IPS DF 6.9 (cell line): ENCODE data around the gene DES.

Experiments used
- DNase-seq: peaks from one replicate; pipeline ENCODE4 v3.0.0-alpha.2; 2013; ENCODE audit warnings: low read depth, low spot score
- H3K27ac ChIP-seq: one replicate; pipeline ENCODE4 v1.5.1; 2013; ENCODE audit warnings: low read length, control low read depth
- H3K27me3 ChIP-seq: 2 replicates; pipeline ENCODE4 v1.6.1; 2013; ENCODE audit warnings: mild to moderate bottlenecking, low read length; ENCODE audit not compliant: control insufficient read depth, insufficient read depth
- H3K36me3 ChIP-seq: 2 replicates; pipeline ENCODE4 v1.6.1; 2013; ENCODE audit warnings: low read length; ENCODE audit not compliant: control insufficient read depth, insufficient read depth
- H3K4me1 ChIP-seq: 2 replicates; pipeline ENCODE4 v1.6.1; 2013; ENCODE audit warnings: low read length; ENCODE audit not compliant: control insufficient read depth, insufficient read depth
- H3K4me3 ChIP-seq: 2 replicates; pipeline ENCODE4 v1.5.1; 2013; ENCODE audit warnings: mild to moderate bottlenecking, low read length
- H3K9me3 ChIP-seq: 2 replicates; pipeline ENCODE4 v1.6.1; 2013; ENCODE audit warnings: low read length, inconsistent platforms; ENCODE audit not compliant: control insufficient read depth, insufficient read depth
- WGBS: extraction: QIAGEN DNeasy Blood & Tissue Kit; methylation state at CpG from one replicate; pipeline ENCODE4 v1.1.7; 2013; ENCODE audit warnings: mixed read lengths, missing lambda C conversion rate; ENCODE audit not compliant: insufficient read length, insufficient coverage; 5-methylcytosine and 5-hydroxymethylcytosine counted together

DES gene

GRCh38 chr2:219464286-219465032, 46.3 kb downstream of the DES start:
- Histone ChIP-seq H3K27me3 (no peaks in the 10 kb centered on the region), H3K36me3 (peaks cover 8% of the 10 kb centered on the region), H3K9me3 (no peaks in the 10 kb centered on the region), H3K27ac (no peak overlapping the region), H3K4me3 (no peak overlapping the region), H3K4me1 (peaks cover 15% of the 10 kb centered on the region)
- DNase-seq, result no peak
- WGBS, result no CpG with 5 or more reads among the region's 21 CpGs

GRCh38 chr2:219465659-219466561, 47.7 kb downstream of the DES start:
- DNase-seq, result no peak
- no CpG with 5 or more reads among the region's 47 CpGs for WGBS
- H3K9me3 ChIP-seq, result no peaks in the 10 kb centered on the region
- no peak overlapping the region for H3K4me3 ChIP-seq
- no peaks in the 10 kb centered on the region for H3K27me3 ChIP-seq
- H3K36me3 ChIP-seq, result peaks cover 8% of the 10 kb centered on the region
- H3K4me1 ChIP-seq, result peaks cover 7% of the 10 kb centered on the region
- no peak overlapping the region for H3K27ac ChIP-seq

- Histone ChIP-seq H3K36me3 (peaks cover 8% of the 10 kb centered on the region), H3K27ac (no peak overlapping the region), H3K4me3 (no peak overlapping the region), H3K4me1 (no peaks in the 10 kb centered on the region), H3K9me3 (no peaks in the 10 kb centered on the region), H3K27me3 (no peaks in the 10 kb centered on the region)
- DNase-seq, result no peak
- no CpG with 5 or more reads among the region's 28 CpGs for WGBS
Measured at GRCh38 chr2:219466816-219467735, 48.9 kb downstream of the DES start.

GRCh38 chr2:219467736-219468075, 49.5 kb downstream of the DES start:
- Histone ChIP-seq H3K9me3 (no peaks in the 10 kb centered on the region), H3K4me3 (no peak overlapping the region), H3K27me3 (no peaks in the 10 kb centered on the region), H3K4me1 (no peaks in the 10 kb centered on the region), H3K36me3 (peaks cover 8% of the 10 kb centered on the region), H3K27ac (no peak overlapping the region)
- WGBS, result no CpG with 5 or more reads among the region's 2 CpGs
- DNase-seq, result no peak

GRCh38 chr2:219468410-219469185, 50.4 kb downstream of the DES start:
- Histone ChIP-seq H3K4me3 (no peak overlapping the region), H3K4me1 (no peaks in the 10 kb centered on the region), H3K27me3 (no peaks in the 10 kb centered on the region), H3K27ac (no peak overlapping the region), H3K9me3 (no peaks in the 10 kb centered on the region), H3K36me3 (peaks cover 8% of the 10 kb centered on the region)
- DNase-seq, result no peak
- WGBS, result no CpG with 5 or more reads among the region's 23 CpGs

- H3K4me1 ChIP-seq, result no peaks in the 10 kb centered on the region
- peaks cover 8% of the 10 kb centered on the region for H3K36me3 ChIP-seq
- no peak overlapping the region for H3K27ac ChIP-seq
- H3K27me3 ChIP-seq, result no peaks in the 10 kb centered on the region
- WGBS, result no CpG with 5 or more reads among the region's 16 CpGs
- no peak for DNase-seq
- H3K9me3 ChIP-seq, result no peaks in the 10 kb centered on the region
- H3K4me3 ChIP-seq, result no peak overlapping the region
Measured at GRCh38 chr2:219469186-219469724, 51.1 kb downstream of the DES start.

- no peaks in the 10 kb centered on the region for H3K27me3 ChIP-seq
- no CpG with 5 or more reads among the region's 4 CpGs for WGBS
- peaks cover 8% of the 10 kb centered on the region; the same call in 1 of the 2 replicates for H3K36me3 ChIP-seq
- H3K27ac ChIP-seq, result no peak overlapping the region
- no peak overlapping the region for H3K4me3 ChIP-seq
- DNase-seq, result no peak
- H3K4me1 ChIP-seq, result no peaks in the 10 kb centered on the region
- no peaks in the 10 kb centered on the region for H3K9me3 ChIP-seq
Measured at GRCh38 chr2:219470429-219470828, 52.3 kb downstream of the DES start.

GRCh38 chr2:219471476-219472371, 53.5 kb downstream of the DES start:
- no peak overlapping the region for H3K27ac ChIP-seq
- no peaks in the 10 kb centered on the region for H3K27me3 ChIP-seq
- no peak overlapping the region for H3K4me3 ChIP-seq
- no peak for DNase-seq
- WGBS, result no CpG with 5 or more reads among the region's 22 CpGs
- peaks cover 6% of the 10 kb centered on the region; the same call in 1 of the 2 replicates for H3K36me3 ChIP-seq
- H3K4me1 ChIP-seq, result no peaks in the 10 kb centered on the region
- H3K9me3 ChIP-seq, result no peaks in the 10 kb centered on the region
